GM19328 (cell line): ENCODE measurements around the gene RPRD1B.

Experiments used
- ATAC-seq: cut with Tn5 transposase; IDR thresholded peaks from one replicate; pipeline ENCODE4 v1.9.1; 2021; ENCODE audit warnings: mild to moderate bottlenecking, moderate library complexity; ENCODE audit not compliant: unreplicated experiment

Gene RPRD1B

DNA sequence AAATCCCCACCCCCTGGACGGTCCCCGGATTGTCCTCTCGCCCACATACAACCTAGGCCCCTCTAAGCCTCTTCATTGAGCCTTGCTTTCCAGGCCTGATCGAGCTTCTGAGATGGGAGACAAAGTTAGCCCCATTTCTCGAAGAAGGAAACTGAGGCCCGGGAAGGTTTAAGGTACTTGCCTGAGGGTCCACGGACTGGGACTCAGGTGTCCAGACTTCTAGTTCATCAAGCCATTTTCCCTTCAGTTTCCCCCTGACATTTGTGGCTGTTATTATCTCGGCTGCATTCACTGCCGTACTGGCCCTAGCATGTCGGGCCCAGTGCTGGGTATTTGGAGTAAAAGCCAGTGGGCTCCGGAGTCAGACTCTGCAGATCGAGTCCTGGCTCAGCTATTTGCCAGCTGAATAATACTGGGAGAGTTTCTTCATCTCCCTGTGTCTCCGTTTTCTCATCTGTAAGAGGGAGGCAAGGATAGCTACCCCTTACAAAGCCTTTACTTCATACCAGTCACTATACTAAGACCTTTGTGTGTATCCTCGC lies 633 bp downstream of the RPRD1B start:
- ATAC-seq, result no peak

DNA sequence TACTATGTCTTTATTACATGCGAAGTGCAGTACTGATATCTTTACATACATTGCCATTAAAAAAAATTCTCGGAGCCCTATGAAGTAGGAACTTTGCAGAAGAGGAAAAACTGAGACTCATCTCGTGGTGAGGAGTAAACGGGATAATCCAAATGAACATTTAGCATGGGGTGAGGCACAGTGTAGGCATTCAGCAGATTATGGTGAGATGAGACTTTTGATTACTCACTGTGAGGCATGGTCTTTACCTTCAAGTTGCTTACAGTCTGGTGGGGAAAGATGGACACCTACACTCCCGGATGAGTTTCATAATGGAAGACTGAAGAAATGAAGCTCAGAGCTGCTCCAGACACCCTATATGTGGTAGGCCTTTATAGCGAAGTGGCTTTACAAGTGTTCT lies 1.4 kb downstream of the RPRD1B start:
- no peak for ATAC-seq

DNA sequence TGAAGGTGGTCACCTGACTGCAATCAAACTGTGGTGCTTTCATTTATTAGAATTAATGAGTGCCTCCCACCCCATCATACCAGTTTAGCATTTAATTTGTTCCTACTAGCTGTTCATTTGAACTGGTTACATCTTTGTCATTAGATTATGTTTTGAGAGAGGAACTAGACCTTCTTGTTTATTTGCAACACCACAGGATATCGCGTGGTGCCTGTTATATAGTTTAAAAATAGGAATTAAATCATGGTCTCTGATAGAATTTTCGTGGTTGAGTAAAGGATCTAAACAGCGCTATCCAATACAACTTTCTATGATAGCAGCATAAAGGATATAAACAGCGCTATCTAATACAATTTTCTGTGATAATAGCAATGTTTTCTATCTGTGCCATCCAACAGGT lies 2.8 kb downstream of the RPRD1B start:
- no peak for ATAC-seq

DNA sequence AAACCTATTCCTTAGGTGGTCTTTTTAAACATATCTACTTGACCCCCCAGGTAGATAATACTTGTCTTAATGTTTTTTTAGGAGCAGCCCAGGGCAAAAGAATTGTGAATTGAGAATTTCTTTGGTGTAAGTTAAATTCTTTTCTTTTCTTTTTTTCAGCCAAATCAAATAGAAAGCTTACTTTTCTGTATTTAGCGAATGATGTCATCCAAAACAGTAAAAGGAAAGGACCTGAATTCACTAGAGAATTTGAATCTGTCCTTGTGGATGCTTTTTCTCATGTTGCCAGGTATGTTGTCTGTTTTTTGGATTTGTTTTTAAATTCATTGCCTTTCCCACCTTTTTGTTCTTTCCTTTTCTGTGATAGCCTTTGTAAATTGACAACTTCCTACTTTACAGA lies 6.7 kb downstream of the RPRD1B start:
- ATAC-seq, result no peak

DNA sequence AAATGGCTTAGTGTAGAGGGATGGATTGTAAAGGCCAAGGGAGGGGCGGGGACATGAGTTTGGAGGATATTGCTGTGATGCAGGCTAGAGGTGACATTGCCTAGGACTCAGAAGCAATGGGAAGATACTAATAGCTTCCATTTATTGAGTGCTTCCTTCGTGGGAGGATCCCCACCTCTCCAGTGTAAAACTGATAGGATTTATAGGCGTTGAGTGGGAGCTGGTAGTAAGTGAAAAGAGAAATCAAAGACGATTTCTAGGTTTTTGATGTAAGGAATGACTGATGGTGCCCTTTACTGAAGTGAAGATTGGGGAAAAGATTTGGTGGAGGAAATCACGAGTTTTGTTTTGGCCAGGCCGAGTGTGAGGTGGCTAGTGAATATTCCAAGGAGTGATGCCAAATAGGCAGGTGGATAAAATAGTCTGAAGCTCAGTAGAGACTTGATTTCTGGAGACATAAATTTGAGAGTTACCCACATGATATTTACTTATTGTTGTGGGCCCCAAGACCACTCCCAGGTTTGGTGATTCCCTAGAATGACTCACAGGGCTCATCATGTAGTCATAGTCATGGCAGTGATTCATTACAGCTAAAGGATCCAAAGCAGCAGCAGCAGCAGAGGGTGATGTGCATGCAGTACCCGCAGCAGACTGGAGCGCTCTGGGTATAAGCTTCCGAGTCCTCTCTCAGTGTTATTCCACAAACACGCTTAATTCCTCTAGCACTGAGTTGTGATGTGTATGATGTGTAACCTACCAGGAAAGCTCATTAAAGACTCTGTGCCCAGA lies 10.2 kb downstream of the RPRD1B start:
- no peak for ATAC-seq

DNA sequence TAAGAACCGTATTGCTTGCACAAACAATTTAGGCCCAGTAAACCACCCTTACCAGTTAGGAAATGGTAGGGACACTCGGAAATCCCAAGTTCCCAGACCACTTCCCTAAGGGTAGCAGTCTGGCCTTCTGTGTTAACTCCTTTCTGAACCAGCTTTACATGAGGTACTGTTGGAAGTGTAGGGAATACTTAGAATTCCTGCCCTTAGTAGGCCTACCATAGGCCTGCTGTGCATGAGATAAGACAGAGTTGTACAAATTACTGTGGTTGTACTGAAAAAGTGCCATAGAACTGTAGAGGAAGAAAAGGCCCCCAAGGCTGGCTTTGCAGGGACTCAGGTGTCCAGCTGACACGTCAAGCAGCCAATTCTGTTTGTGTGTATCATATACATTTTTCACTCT lies 11.1 kb downstream of the RPRD1B start:
- ATAC-seq, result no peak

DNA sequence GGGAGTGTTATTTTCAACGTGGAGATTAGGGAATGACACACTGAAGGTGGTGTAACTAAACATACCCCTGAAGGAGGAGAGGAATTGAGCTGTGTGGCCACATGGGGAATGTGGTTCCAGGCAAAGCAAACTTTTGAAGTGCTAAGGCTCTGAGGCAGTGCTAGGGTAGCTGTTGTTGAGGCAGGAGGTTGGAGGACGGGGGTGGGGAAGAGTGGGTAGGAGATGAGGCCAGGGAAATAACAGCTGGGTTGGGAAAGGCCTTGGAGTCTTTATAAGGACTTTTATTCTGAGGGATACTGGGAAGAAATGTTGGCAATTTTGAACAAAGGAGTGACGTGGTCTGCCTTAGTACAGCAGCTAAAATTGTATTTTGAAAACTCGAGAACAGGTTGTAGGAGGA lies 13.0 kb downstream of the RPRD1B start:
- ATAC-seq, result no peak

DNA sequence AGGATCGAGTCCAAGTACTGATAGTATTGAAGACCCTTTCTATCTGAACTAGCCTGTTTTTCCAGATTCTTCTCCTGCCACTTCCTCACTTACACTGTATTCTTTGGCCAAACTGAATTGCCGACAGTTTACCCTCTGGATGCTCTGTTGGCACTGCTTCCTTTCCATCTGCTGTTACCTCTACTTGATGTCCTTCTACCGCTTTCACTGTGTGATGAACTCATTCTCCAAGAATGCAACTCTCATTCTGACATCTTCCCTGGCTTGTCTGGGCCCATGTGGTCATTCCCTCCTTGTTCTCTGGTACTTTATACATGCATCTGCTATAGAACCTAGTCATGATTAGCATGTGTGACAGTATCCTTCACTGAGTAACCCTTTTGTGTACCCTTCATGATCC lies 16.3 kb downstream of the RPRD1B start:
- no peak for ATAC-seq

DNA sequence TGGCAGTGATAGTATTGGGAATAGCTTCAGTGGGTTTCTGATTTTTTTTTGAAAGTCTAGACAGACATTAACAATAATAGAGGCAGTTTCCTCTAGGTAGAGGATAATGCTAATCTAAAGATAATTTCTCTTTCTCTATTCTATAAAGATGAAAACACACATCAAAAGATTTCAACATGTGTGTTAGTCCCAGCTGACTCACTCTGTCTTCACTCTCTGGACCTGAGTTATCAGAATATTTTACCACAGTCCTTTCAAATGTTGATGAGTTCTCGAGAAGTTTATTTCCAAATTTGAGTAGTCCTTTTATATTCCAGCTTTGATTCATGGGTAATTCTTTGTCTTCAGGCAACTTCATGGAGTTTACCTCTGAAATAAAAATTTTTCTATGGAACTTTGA lies 17.1 kb downstream of the RPRD1B start:
- no peak for ATAC-seq

DNA sequence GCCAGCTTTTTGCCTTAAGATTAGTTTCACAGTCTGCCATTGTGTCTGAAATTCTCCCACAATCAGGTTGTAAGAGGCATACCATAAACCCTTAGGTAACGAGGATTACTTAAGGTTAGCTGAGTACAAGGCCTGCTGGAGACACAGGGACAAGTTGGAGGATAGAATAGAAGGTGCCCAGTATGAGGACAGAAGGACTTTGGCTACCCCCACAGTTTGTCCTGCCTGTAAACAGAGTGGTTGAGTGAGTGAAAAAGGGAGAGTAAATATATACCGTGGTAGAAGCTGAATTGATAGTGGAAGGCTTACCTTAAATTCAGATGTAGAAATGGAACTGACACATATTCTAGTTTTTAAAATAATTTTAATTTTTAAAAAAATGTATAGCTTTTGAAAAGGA lies 19.3 kb downstream of the RPRD1B start:
- ATAC-seq, result no peak

DNA sequence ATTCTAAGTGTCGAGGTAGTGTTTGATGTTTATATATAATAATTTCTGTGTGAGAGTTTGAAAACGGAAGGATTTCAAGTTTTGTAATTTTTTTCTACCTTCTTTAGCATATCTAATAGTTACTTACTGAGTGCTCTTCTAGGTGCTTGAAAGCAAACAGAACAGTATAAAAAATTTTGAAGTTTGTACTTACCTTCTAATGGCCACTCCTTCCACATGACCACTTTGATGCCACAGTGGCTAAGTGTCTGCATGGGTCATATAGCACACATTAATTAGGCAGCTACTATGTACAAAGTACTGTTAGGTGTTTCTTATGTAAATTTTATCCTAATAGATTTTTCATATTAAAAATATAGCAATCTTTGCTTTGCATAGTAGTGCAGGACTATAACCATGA lies 21.1 kb downstream of the RPRD1B start:
- no peak for ATAC-seq

DNA sequence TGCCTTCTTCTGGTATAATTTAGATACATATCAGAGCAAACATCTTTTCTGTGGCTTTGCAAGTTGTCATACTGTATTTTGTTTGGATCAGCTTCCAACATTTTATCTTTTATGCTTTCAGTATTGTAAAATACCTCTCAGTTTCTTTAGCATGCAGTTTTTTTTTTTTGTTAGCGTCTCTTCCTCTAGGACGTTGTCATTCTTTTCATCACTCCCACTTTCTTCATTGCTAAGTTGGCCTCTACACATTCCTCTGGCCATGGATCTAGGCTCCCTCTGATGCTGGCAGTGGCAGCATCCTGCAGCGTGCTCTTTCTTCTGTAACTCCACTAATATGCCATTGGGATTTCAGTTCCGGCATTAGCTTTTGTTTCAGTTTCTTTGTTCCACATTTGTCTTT lies 21.7 kb downstream of the RPRD1B start:
- ATAC-seq, result no peak

DNA sequence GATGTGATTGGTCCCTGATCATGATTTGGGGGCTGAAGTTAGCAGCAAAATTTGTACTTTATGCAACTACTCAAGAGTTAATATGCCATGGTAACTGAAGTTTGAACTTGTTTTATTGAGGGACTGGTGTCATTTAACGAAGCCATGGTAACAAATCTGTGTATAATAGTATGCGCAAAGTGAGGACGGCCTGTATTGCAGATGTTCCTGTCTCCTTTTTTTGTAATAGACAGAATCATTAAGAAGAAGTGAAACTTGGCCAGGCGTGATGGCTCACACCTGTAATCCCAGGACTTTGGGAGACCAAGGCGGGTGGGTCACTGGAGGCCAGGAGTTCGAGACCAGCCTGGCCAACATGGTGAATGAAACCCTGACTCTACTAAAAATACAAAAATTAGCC lies 22.3 kb downstream of the RPRD1B start:
- no peak for ATAC-seq

DNA sequence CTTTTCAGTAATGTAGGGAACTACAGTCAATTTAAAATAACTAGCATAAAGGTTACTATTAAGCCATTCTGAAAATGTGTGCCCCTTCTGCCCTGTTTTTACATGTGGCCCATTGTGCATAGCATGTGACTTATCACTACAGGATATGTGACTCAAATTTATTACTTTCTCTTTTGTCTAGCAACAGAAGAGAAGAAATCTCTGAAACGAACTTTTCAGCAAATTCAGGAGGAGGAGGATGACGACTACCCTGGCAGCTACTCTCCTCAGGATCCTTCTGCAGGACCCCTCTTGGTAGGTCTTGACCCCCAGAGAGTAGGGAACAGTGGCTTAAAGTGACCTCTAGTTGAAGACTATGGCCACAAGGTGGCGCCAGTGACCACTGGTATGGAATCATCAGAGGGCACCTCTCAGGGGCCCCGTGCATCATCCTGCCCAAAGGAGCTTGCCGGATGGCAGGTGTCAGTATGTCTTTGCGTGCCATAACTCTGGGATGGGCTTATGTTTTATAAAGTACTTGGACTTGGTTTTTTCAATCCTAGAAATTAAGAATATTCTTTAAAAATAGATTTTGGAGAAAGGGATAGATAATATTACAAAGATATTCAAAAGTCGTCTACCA lies 23.9 kb downstream of the RPRD1B start:
- no peak for ATAC-seq

DNA sequence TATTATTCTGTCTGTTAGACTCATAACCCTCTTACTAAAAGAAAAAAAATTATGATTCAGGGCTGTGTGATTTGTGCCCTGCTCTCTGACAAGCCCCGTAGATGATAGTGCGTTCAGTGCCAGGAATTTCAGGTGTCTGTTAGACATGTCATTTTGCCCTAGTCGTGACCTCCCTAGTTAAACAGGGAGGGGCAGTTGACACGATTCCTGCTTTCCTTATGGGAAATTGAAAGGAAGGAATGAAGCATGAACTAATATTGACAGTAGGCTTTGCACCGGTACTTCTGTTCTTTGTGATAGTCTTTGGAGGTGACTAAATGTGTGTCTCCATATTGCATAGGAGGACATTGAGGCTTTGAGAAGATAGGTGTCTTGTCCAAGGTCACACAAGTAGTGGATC lies 26.3 kb downstream of the RPRD1B start:
- ATAC-seq, result no peak

DNA sequence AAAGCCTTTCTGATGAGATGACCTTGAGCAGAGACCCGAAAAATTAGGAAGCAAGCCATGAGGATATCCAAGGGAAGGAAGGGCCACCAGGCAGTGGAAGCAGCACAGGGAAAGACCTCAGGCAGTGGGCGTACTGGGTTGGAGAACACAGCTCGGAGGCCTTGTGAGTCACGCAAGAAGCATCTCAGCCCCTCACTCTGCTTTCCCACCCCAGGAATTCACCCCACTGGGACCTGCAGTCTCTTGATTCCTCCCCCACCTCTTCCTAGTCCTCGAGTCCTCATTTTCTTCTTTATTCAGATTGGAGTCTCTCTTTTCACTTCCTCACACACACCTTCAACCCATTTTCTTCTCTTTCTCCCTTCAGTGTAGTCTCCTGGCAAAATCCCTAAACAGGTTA lies 27.0 kb downstream of the RPRD1B start:
- ATAC-seq, result no peak

DNA sequence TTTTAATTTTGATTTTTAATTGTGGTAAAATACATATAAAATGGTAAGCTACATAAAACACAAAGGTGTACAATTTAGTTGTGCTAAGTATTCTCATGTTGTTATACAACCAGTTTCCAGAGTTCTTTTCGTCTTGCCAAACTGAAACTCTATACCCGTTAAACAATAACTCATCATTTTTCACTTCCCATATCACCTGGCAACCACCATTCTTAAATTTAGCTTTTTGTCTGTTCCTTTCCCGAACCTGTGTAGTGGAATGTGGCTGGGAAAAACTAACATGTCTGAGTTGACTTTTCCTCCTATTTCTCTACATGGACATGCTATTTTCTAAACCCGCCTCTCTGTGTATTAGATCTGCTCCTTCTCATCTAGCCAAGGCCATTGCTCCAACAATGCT lies 27.6 kb downstream of the RPRD1B start:
- ATAC-seq, result no peak

DNA sequence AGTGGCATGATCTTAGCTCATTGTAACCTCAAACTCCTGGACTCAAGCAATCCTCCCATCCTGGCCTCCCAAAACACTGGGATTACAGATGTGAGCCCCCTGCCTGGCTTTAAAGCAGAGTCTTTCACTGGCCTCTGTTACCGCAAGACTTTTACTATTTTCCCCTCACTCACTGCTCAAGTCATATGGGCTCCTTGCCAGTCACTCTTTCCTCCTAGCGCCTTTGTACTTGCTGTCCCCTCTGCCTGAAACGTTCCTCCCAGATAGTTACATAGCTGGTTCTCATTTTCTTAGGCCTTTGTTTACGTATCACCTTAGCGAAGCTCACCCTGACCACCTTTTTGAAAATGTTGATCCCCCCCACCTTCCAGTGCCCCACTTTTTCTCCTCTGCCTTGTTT lies 29.3 kb downstream of the RPRD1B start:
- no peak for ATAC-seq

DNA sequence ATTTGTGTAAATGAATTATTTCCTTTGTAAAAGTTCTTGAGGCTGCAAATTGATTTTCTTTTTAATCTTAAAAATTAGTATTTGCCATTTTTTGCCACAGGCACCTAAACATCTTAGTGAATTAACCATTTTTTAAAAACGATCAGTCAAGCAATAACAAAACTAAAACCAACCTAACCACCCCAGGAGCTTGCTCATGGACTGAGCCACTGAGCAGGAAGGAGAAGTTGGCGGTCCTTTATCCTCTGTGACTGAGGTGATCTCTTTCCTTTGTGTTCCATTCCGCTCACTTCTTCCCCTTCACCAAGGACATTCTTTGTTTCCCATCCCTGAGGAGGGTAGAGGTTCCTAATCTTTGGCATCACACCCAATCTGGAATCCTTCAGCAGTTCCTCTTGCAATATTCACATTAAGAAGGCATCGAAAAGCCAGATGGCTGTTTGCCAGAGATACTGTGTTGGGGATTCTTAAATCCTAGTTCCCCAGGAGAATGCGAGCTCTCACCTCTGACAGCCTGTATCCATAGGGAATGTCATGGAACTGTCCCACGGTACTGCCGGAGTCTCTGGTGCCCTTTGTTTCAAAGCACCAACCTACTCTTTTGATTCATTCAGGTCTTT lies 30.5 kb downstream of the RPRD1B start:
- no peak for ATAC-seq

DNA sequence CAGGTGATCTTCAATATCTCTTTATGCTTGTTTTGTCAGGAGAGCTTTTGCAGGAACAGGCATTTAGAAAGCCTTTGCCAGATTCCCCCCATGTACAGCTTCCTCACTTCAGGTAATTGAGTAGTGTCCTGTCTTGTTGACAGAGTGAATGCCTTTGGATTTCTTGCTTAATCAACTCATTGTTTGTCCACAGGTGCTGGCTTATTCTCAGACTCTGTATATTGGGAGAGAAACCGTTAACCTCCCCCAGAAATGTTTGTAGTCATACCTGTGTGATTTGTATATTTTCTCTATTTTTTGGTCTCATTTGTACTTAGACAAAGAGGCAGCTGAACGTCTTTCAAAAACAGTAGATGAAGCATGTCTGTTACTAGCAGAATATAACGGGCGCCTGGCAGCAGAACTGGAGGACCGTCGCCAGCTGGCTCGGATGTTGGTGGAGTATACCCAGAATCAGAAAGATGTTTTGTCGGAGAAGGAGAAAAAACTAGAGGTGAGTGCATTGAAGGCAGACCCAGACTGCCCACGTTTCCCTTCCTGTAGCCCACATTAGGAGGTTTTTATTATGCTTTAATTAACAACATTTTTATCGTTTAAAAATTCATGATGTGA lies 32.3 kb downstream of the RPRD1B start:
- no peak for ATAC-seq

DNA sequence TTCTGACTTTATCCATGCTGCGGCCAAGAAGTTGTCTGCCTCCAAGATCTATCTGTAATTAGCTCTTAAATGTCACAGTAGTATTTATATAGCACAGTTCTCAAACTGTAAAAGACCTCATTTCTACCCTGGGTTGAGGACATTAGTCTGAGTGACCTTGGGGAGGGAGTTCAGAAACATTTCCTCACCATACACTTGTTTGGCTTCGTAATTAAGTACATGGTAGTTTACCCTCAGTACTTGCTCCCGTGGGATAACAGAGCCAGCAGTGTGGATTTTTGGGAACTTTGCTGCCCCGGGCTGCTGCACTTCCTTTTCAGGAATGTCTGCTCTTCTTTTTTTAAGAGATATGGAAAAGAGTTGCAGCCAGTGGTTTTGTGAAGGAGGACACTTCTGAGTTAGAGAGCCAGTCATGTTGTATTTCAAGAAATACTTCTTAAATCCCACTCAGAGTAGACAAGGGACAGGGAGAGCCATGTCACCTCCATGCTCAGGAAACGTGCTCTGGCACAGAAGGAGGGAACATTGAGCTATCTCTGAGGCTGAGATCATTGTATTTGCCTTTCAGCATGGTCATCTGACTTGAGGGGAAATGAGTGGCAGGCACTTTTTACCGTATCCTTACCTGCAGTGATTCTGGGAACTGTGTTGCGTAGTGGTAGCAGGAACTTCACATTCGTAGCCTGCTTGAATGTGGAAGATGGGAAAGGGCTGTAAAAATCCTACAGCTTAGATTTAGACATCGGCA lies 33.6 kb downstream of the RPRD1B start:
- ATAC-seq, result no peak
